GM12874 (cell line): Measurements from ENCODE around the gene SBNO2.

Experiments
- CTCF ChIP-seq: IDR thresholded peaks from 2 replicates; pipeline ENCODE4 v1.5.1; 2011; ENCODE audit warnings: low read depth, mild to moderate bottlenecking, control low read depth, low read length, moderate library complexity; ENCODE audit not compliant: insufficient read depth

Gene SBNO2

GRCh38 chr19:1080360-1081161 lies 93.5 kb downstream of the SBNO2 start:
- TF ChIP-seq CTCF = no peak

GRCh38 chr19:1079566-1080111 lies 94.4 kb downstream of the SBNO2 start:
- TF ChIP-seq CTCF = no peak

GRCh38 chr19:1076951-1077350 lies 97.1 kb downstream of the SBNO2 start:
- no peak for TF ChIP-seq CTCF

- no peak for TF ChIP-seq CTCF
These were observed 98.1 kb downstream of the SBNO2 start for GRCh38 chr19:1076046-1076386.

- TF ChIP-seq CTCF = no peak
These were observed 99.4 kb downstream of the SBNO2 start for GRCh38 chr19:1074544-1075283.

GRCh38 chr19:1073956-1074517 lies 100.0 kb downstream of the SBNO2 start:
- TF ChIP-seq CTCF = no peak

- no peak for TF ChIP-seq CTCF
These were observed 100.8 kb downstream of the SBNO2 start for GRCh38 chr19:1073063-1073955.
